Measurements from ENCODE around the gene DPP6.

DNA sequence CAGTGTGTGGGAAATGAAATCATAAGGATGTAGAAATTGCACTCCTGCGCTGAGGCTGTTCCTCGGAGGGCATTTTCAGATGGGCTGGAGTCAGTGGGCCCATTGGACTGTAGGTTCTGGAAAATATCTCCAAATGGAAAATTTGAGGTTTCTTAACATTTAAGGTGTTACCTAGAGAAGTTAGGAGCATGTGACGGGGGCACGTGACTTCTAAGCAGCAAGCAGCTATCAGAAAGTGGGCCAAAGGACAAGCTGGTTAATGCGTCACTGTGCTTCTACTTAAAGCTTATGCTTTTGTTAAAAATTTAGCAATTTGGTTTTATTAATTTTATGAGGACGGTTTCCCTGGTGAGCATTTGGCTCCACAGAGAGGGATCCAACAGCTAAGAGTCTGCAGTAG, 298.7 kb downstream of the DPP6 start:
- TF ChIP-seq MAFK (IDR thresholded peaks at IDR 0.05; ENCODE audit: low read length) (no peak), GTF2F1 (IDR thresholded peaks at IDR 0.05; ENCODE audit: low read depth, low read length) (no peak), PTBP1 (IDR thresholded peaks at IDR 0.05; ENCODE audit: low read depth, low read length) (no peak), CHD1 (IDR thresholded peaks at IDR 0.05; ENCODE audit: low read length) (no peak), ESRRB (CRISPR knock-in tag; IDR thresholded peaks at IDR 0.05; ENCODE audit: borderline replicate concordance) (no peak), EZH2 (IDR thresholded peaks at IDR 0.05; ENCODE audit: borderline replicate concordance, low read depth, low read length) (no peak), ARID2 (IDR thresholded peaks at IDR 0.05) (no peak), RNF2 (IDR thresholded peaks at IDR 0.05) (no peak), TBP (optimal IDR thresholded peaks at IDR 0.05; ENCODE audit: low read depth, low read length) (no peak)
- TF ChIP-seq, protein P1, sequence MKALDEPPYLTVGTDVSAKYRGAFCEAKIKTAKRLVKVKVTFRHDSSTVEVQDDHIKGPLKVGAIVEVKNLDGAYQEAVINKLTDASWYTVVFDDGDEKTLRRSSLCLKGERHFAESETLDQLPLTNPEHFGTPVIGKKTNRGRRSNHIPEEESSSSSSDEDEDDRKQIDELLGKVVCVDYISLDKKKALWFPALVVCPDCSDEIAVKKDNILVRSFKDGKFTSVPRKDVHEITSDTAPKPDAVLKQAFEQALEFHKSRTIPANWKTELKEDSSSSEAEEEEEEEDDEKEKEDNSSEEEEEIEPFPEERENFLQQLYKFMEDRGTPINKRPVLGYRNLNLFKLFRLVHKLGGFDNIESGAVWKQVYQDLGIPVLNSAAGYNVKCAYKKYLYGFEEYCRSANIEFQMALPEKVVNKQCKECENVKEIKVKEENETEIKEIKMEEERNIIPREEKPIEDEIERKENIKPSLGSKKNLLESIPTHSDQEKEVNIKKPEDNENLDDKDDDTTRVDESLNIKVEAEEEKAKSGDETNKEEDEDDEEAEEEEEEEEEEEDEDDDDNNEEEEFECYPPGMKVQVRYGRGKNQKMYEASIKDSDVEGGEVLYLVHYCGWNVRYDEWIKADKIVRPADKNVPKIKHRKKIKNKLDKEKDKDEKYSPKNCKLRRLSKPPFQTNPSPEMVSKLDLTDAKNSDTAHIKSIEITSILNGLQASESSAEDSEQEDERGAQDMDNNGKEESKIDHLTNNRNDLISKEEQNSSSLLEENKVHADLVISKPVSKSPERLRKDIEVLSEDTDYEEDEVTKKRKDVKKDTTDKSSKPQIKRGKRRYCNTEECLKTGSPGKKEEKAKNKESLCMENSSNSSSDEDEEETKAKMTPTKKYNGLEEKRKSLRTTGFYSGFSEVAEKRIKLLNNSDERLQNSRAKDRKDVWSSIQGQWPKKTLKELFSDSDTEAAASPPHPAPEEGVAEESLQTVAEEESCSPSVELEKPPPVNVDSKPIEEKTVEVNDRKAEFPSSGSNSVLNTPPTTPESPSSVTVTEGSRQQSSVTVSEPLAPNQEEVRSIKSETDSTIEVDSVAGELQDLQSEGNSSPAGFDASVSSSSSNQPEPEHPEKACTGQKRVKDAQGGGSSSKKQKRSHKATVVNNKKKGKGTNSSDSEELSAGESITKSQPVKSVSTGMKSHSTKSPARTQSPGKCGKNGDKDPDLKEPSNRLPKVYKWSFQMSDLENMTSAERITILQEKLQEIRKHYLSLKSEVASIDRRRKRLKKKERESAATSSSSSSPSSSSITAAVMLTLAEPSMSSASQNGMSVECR (CRISPR knock-in tag; IDR thresholded peaks at IDR 0.05), result no peak
- TF ChIP-seq, protein P2, sequence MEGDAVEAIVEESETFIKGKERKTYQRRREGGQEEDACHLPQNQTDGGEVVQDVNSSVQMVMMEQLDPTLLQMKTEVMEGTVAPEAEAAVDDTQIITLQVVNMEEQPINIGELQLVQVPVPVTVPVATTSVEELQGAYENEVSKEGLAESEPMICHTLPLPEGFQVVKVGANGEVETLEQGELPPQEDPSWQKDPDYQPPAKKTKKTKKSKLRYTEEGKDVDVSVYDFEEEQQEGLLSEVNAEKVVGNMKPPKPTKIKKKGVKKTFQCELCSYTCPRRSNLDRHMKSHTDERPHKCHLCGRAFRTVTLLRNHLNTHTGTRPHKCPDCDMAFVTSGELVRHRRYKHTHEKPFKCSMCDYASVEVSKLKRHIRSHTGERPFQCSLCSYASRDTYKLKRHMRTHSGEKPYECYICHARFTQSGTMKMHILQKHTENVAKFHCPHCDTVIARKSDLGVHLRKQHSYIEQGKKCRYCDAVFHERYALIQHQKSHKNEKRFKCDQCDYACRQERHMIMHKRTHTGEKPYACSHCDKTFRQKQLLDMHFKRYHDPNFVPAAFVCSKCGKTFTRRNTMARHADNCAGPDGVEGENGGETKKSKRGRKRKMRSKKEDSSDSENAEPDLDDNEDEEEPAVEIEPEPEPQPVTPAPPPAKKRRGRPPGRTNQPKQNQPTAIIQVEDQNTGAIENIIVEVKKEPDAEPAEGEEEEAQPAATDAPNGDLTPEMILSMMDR (IDR thresholded peaks at IDR 0.05 in 2 of 3, conservative IDR thresholded peaks at IDR 0.05 in 1 of 3; ENCODE audit: insufficient read depth in 2 of 3, low read depth in 1 of 3, low read length in 3 of 3), result no peak
- TF ChIP-seq, protein P3, sequence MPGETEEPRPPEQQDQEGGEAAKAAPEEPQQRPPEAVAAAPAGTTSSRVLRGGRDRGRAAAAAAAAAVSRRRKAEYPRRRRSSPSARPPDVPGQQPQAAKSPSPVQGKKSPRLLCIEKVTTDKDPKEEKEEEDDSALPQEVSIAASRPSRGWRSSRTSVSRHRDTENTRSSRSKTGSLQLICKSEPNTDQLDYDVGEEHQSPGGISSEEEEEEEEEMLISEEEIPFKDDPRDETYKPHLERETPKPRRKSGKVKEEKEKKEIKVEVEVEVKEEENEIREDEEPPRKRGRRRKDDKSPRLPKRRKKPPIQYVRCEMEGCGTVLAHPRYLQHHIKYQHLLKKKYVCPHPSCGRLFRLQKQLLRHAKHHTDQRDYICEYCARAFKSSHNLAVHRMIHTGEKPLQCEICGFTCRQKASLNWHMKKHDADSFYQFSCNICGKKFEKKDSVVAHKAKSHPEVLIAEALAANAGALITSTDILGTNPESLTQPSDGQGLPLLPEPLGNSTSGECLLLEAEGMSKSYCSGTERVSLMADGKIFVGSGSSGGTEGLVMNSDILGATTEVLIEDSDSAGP (CRISPR knock-in tag; IDR thresholded peaks at IDR 0.05), result no peak
- TF ChIP-seq, protein P4, sequence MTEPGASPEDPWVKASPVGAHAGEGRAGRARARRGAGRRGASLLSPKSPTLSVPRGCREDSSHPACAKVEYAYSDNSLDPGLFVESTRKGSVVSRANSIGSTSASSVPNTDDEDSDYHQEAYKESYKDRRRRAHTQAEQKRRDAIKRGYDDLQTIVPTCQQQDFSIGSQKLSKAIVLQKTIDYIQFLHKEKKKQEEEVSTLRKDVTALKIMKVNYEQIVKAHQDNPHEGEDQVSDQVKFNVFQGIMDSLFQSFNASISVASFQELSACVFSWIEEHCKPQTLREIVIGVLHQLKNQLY (CRISPR knock-in tag; conservative IDR thresholded peaks at IDR 0.05), result no peak
